K562 (cell line): ENCODE measurements around the gene MAP3K20. TPM values are rescaled to one million over a fixed set of nuclear protein-coding genes. Genes with fewer than 3 reads are reported as not detected.

ENCODE experiments used
- CBFA2T2 ChIP-seq: fragments of 450-650 bp; conservative IDR thresholded peaks from 2 replicates; pipeline ENCODE4 v1.6.1; 2017; ENCODE audit warnings: mild to moderate bottlenecking
- CCNT2 ChIP-seq: IDR thresholded peaks from 2 replicates; pipeline ENCODE4 v1.6.1; 2011; ENCODE audit warnings: borderline replicate concordance, low read depth, mild to moderate bottlenecking, moderate library complexity, mixed read lengths, low read length; ENCODE audit not compliant: insufficient read length; ENCODE audit errors: extremely low read depth
- FOXP1 ChIP-seq: sonication (generic); formaldehyde crosslinking; IDR thresholded peaks from 2 replicates; pipeline ENCODE4 v1.8.0; 2022; ENCODE audit warnings: mild to moderate bottlenecking, missing genetic modification reagents
- SOX6 ChIP-seq: fragments of 450-650 bp; IDR thresholded peaks from 2 replicates; pipeline ENCODE4 v1.6.1; 2014; ENCODE audit warnings: mild to moderate bottlenecking
- TARDBP ChIP-seq: fragments of 450-650 bp; IDR thresholded peaks from 2 replicates; pipeline ENCODE4 v1.6.1; 2016
- polyA plus RNA-seq, 8 experiments: library from polyadenylated mRNA; depleted of rRNA in 4 of 8; stranded (reverse) in 5 of 8; unstranded in 3 of 8; fragments of >200 nt; fragmentation: Nextera tagmentation in 2 of 8; fragmentation: Illumina TruSeq in 1 of 8; extraction: Ambion mirVana in 2 of 8; extraction: Trizol in 1 of 8; gene quantifications; 2 replicates each; pipeline versions ENCODE4 v1.2.1 to v1.2.3, GENCODE V29; 2011 to 2014; ENCODE audit warnings: inconsistent platforms in 1 of 8, missing spikeins in 1 of 8
- total RNA-seq, 7 experiments: library from RNA; depleted of rRNA in 6 of 7; stranded (reverse); fragments of >200 nt in 6 of 7; fragmentation: Illumina TruSeq in 2 of 7; extraction: Trizol in 2 of 7; gene quantifications; 2 replicates each; pipeline versions ENCODE4 v1.2.1 to v1.2.3, GENCODE V29; 2011 to 2021; ENCODE audit warnings: low replicate concordance in 1 of 7
- TF ChIP-seq, protein P1 (sequence below), 2 experiments: fragments of 450-650 bp in 1 of 2; sonication (generic) in 1 of 2; formaldehyde crosslinking in 1 of 2; IDR thresholded peaks; 2 replicates each; pipeline versions ENCODE4 v1.7.1 to v1.9.0; 2016 to 2022; ENCODE audit warnings: inconsistent platforms in 1 of 2, mild to moderate bottlenecking in 1 of 2, missing genetic modification reagents in 1 of 2

Gene MAP3K20
- total and polyA plus RNA-seq, 9 of the 15 experiments (the other 6 are each of a cell fraction or from before 2014, with no cell fraction given) = 9.8 to 34.2 (median 27.3) TPM

DNA sequence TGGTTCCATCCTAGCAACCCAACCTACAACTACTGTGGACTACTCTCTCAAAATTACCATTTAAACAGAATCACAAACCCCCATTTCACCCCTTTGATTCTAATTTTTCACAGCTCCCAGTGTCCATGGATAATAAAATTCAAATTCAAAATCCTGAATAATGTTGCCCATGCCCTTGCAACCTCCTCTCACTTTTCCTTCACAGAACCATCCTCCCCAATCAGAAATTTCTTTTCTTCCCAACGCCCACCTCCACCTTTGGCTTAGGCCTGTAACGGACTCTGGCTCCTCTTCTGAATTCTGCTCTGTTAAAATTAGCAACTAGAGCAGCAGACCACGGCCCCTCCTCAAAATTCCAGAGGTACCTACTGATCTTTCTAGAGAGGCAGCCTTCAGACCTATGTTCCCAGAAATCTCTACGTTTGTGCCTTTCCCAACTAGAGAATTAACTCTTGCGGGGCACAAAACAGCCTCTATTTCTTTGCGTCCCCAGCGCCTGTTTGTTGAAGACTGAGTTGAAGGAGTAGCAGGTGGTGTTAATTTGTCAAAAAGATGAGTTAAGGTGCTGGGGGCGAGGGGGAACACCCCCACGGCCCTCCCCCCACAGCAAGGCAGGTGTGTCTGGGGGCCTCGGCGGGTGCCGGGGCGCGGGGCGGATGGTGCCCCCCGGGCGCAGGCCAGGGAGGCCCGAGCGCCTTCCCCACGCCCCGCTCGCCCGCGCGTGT is 428 bp upstream of the MAP3K20 start (continued):
- TF ChIP-seq, protein P1, sequence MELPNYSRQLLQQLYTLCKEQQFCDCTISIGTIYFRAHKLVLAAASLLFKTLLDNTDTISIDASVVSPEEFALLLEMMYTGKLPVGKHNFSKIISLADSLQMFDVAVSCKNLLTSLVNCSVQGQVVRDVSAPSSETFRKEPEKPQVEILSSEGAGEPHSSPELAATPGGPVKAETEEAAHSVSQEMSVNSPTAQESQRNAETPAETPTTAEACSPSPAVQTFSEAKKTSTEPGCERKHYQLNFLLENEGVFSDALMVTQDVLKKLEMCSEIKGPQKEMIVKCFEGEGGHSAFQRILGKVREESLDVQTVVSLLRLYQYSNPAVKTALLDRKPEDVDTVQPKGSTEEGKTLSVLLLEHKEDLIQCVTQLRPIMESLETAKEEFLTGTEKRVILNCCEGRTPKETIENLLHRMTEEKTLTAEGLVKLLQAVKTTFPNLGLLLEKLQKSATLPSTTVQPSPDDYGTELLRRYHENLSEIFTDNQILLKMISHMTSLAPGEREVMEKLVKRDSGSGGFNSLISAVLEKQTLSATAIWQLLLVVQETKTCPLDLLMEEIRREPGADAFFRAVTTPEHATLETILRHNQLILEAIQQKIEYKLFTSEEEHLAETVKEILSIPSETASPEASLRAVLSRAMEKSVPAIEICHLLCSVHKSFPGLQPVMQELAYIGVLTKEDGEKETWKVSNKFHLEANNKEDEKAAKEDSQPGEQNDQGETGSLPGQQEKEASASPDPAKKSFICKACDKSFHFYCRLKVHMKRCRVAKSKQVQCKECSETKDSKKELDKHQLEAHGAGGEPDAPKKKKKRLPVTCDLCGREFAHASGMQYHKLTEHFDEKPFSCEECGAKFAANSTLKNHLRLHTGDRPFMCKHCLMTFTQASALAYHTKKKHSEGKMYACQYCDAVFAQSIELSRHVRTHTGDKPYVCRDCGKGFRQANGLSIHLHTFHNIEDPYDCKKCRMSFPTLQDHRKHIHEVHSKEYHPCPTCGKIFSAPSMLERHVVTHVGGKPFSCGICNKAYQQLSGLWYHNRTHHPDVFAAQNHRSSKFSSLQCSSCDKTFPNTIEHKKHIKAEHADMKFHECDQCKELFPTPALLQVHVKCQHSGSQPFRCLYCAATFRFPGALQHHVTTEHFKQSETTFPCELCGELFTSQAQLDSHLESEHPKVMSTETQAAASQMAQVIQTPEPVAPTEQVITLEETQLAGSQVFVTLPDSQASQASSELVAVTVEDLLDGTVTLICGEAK (IDR thresholded peaks at IDR 0.05) = peak; percentile 33; the same call in 1 of the 2 replicates
- TF ChIP-seq, protein P1 (CRISPR knock-in tag; IDR thresholded peaks at IDR 0.05) = no peak
- TF ChIP-seq CBFA2T2 (no peak), CCNT2 (peak; percentile 59), FOXP1 (CRISPR knock-in tag) (0 out of 2 replicates have a peak, but pooled peaks have one; percentile 8), TARDBP (0 out of 2 replicates have a peak, but pooled peaks have one; percentile 87), SOX6 (peak; percentile 40; the same call in 1 of the 2 replicates)
